ENCODE data around the gene GEMIN7. TPM values are rescaled to one million over a fixed set of nuclear protein-coding genes. Genes with fewer than 3 reads are reported as not detected.

The GEMIN7 gene
- polyA plus RNA-seq, 4 donors = 25.3 to 49.7 (median 35.4) TPM

GRCh38 chr19:45075301-45076028 lies 3.6 kb upstream of the GEMIN7 start:
- FAIRE-seq = no peak
- Histone ChIP-seq H3K9me3 (ENCODE audit: control insufficient read depth in 2 of 2, insufficient read depth in 1 of 2, low read depth in 1 of 2, low read length in 1 of 2) (no peaks in the 10 kb centered on the region), H3K36me3 (ENCODE audit: control insufficient read depth in 3 of 3, insufficient read depth in 2 of 3, low read depth in 1 of 3, low read length in 3 of 3) (peaks cover 2 to 36% (median 5%) of the 10 kb centered on the region in 3 donors), H3K27ac (ENCODE audit: low read depth in 1 of 3, low read length in 2 of 3) (peak overlapping the region; percentile 76 to 95 (median 82)), H3K4me1 (ENCODE audit: control insufficient read depth in 3 of 3, insufficient read depth in 2 of 3, low read depth in 1 of 3, low read length in 2 of 3) (peaks cover 2 to 34% (median 15%) of the 10 kb centered on the region in 3 donors), H3K27me3 (ENCODE audit: control insufficient read depth in 3 of 3, insufficient read depth in 3 of 3, low read length in 3 of 3) (no peaks in the 10 kb centered on the region), H3K4me3 (ENCODE audit: low read depth in 1 of 3, low read length in 3 of 3) (peak overlapping the region; percentile 62 to 74 (median 66))
- 1 to 5% (median 2%) methylated on average over 20 to 26 of the region's 26 CpGs for WGBS, 3 donors
- peak; percentile 88 to 94 for DNase-seq

- WGBS, 3 donors = 1% methylated on average over 52 to 81 of the region's 81 CpGs
- Histone ChIP-seq H3K27ac (ENCODE audit: low read depth in 1 of 3, low read length in 2 of 3) (peak within 1 kb of the TSS; percentile 76 to 95 (median 82)), H3K4me1 (ENCODE audit: control insufficient read depth in 3 of 3, insufficient read depth in 2 of 3, low read depth in 1 of 3, low read length in 2 of 3) (peaks cover 2 to 39% (median 15%) of the 10 kb centered on the region in 3 donors)
Measured at GRCh38 chr19:45076029-45076850, 2.8 kb upstream of the GEMIN7 start, which contains the start of gene ZNF296. TSS of gene ZNF296 (minus strand) at chr19:45076478. CDS start at chr19:45076373, 105 bp downstream.

GRCh38 chr19:45076851-45077730 lies 2.0 kb upstream of the GEMIN7 start:
- Histone ChIP-seq H3K4me1 (ENCODE audit: control insufficient read depth in 3 of 3, insufficient read depth in 2 of 3, low read depth in 1 of 3, low read length in 2 of 3) (peaks cover 2 to 39% (median 15%) of the 10 kb centered on the region in 3 donors), H3K9me3 (ENCODE audit: control insufficient read depth in 2 of 2, insufficient read depth in 1 of 2, low read depth in 1 of 2, low read length in 1 of 2) (no peaks in the 10 kb centered on the region), H3K27me3 (ENCODE audit: control insufficient read depth in 3 of 3, insufficient read depth in 3 of 3, low read length in 3 of 3) (no peaks in the 10 kb centered on the region), H3K27ac (ENCODE audit: low read depth in 1 of 3, low read length in 2 of 3) (peak overlapping the region; percentile 45 to 95 (median 76)), H3K4me3 (ENCODE audit: low read depth in 1 of 3, low read length in 3 of 3) (peak overlapping the region in 1 of 3 donors; percentile 28), H3K36me3 (ENCODE audit: control insufficient read depth in 3 of 3, insufficient read depth in 2 of 3, low read depth in 1 of 3, low read length in 3 of 3) (peaks cover 0 to 31% (median under 1%) of the 10 kb centered on the region in 3 donors)
- no peak for FAIRE-seq
- peak; percentile 12 to 55 for DNase-seq
- WGBS, 3 donors = 44 to 58% (median 58%) methylated on average over 15 of the region's 15 CpGs

More at GRCh38 chr19:45076029-45076850, 2.8 kb upstream of the GEMIN7 start, which contains the start of gene ZNF296:
- peak; percentile 89 to 93 for DNase-seq
- Histone ChIP-seq H3K9me3 (ENCODE audit: control insufficient read depth in 2 of 2, insufficient read depth in 1 of 2, low read depth in 1 of 2, low read length in 1 of 2) (no peaks in the 10 kb centered on the region), H3K4me3 (ENCODE audit: low read depth in 1 of 3, low read length in 3 of 3) (peak within 1 kb of the TSS; percentile 62 to 74 (median 66)), H3K36me3 (ENCODE audit: control insufficient read depth in 3 of 3, insufficient read depth in 2 of 3, low read depth in 1 of 3, low read length in 3 of 3) (peaks cover 0 to 33% (median 2%) of the 10 kb centered on the region in 3 donors), H3K27me3 (ENCODE audit: control insufficient read depth in 3 of 3, insufficient read depth in 3 of 3, low read length in 3 of 3) (no peaks in the 10 kb centered on the region)
- no peak for FAIRE-seq

- Histone ChIP-seq H3K27me3 (ENCODE audit: control insufficient read depth in 3 of 3, insufficient read depth in 3 of 3, low read length in 3 of 3) (no peaks in the 10 kb centered on the region), H3K27ac (ENCODE audit: low read depth in 1 of 3, low read length in 2 of 3) (peak overlapping the region in 1 of 3 donors; percentile 92), H3K36me3 (ENCODE audit: control insufficient read depth in 3 of 3, insufficient read depth in 2 of 3, low read depth in 1 of 3, low read length in 3 of 3) (peaks cover 0 to 35% (median 1%) of the 10 kb centered on the region in 3 donors), H3K4me3 (ENCODE audit: low read depth in 1 of 3, low read length in 3 of 3) (peak overlapping the region in 2 of 3 donors; percentile 65 to 82), H3K4me1 (ENCODE audit: control insufficient read depth in 3 of 3, insufficient read depth in 2 of 3, low read depth in 1 of 3, low read length in 2 of 3) (peaks cover 2 to 39% (median 15%) of the 10 kb centered on the region in 3 donors), H3K9me3 (ENCODE audit: control insufficient read depth in 2 of 2, insufficient read depth in 1 of 2, low read depth in 1 of 2, low read length in 1 of 2) (no peaks in the 10 kb centered on the region)
- FAIRE-seq (no peak), DNase-seq (no peak)
- 57 to 63% (median 62%) methylated on average over 10 of the region's 10 CpGs for WGBS, 3 donors
Measured at GRCh38 chr19:45078390-45079062, 534 bp upstream of the GEMIN7 start.

GRCh38 chr19:45079911-45080370 lies 881 bp downstream of the GEMIN7 start:
- DNase-seq (peak; percentile 72 to 94), FAIRE-seq (no peak)
- peak overlapping the region; percentile 57 to 92 (median 64) for H3K27ac ChIP-seq (ENCODE audit: low read depth in 1 of 3, low read length in 2 of 3)
- no peaks in the 10 kb centered on the region for H3K9me3 ChIP-seq (ENCODE audit: control insufficient read depth in 2 of 2, insufficient read depth in 1 of 2, low read depth in 1 of 2, low read length in 1 of 2)
- peaks cover 2 to 34% (median 11%) of the 10 kb centered on the region in 3 donors for H3K4me1 ChIP-seq (ENCODE audit: control insufficient read depth in 3 of 3, insufficient read depth in 2 of 3, low read depth in 1 of 3, low read length in 2 of 3)
- peak overlapping the region; percentile 65 to 82 (median 81) for H3K4me3 ChIP-seq (ENCODE audit: low read depth in 1 of 3, low read length in 3 of 3)
- H3K27me3 ChIP-seq (ENCODE audit: control insufficient read depth in 3 of 3, insufficient read depth in 3 of 3, low read length in 3 of 3) = no peaks in the 10 kb centered on the region
- 5 to 7% (median 6%) methylated on average over 6 of the region's 6 CpGs for WGBS, 3 donors
- peaks cover 0 to 36% (median 1%) of the 10 kb centered on the region in 3 donors for H3K36me3 ChIP-seq (ENCODE audit: control insufficient read depth in 3 of 3, insufficient read depth in 2 of 3, low read depth in 1 of 3, low read length in 3 of 3)

- no peak for FAIRE-seq
Measured at GRCh38 chr19:45082170-45082569, 3.1 kb downstream of the GEMIN7 start.

GRCh38 chr19:45086480-45086879 lies 7.4 kb downstream of the GEMIN7 start:
- DNase-seq (peak in 1 of 2 donors; percentile 1), FAIRE-seq (no peak)
- 92 to 95% (median 94%) methylated on average over 4 of the region's 4 CpGs for WGBS, 3 donors
- Histone ChIP-seq H3K9me3 (ENCODE audit: control insufficient read depth in 2 of 2, insufficient read depth in 1 of 2, low read depth in 1 of 2, low read length in 1 of 2) (no peaks in the 10 kb centered on the region), H3K4me3 (ENCODE audit: low read depth in 1 of 3, low read length in 3 of 3) (no peak overlapping the region), H3K4me1 (ENCODE audit: control insufficient read depth in 3 of 3, insufficient read depth in 2 of 3, low read depth in 1 of 3, low read length in 2 of 3) (peaks cover 0 to 15% (median 0%) of the 10 kb centered on the region in 3 donors), H3K27me3 (ENCODE audit: control insufficient read depth in 3 of 3, insufficient read depth in 3 of 3, low read length in 3 of 3) (no peaks in the 10 kb centered on the region), H3K27ac (ENCODE audit: low read depth in 1 of 3, low read length in 2 of 3) (no peak overlapping the region), H3K36me3 (ENCODE audit: control insufficient read depth in 3 of 3, insufficient read depth in 2 of 3, low read depth in 1 of 3, low read length in 3 of 3) (peaks cover 3 to 77% (median 6%) of the 10 kb centered on the region in 3 donors)

More at GRCh38 chr19:45082170-45082569, 3.1 kb downstream of the GEMIN7 start:
- Histone ChIP-seq H3K4me1 (ENCODE audit: control insufficient read depth in 3 of 3, insufficient read depth in 2 of 3, low read depth in 1 of 3, low read length in 2 of 3) (peaks cover 2 to 23% (median 9%) of the 10 kb centered on the region in 3 donors), H3K9me3 (ENCODE audit: control insufficient read depth in 2 of 2, insufficient read depth in 1 of 2, low read depth in 1 of 2, low read length in 1 of 2) (no peaks in the 10 kb centered on the region), H3K4me3 (ENCODE audit: low read depth in 1 of 3, low read length in 3 of 3) (no peak overlapping the region), H3K27me3 (ENCODE audit: control insufficient read depth in 3 of 3, insufficient read depth in 3 of 3, low read length in 3 of 3) (no peaks in the 10 kb centered on the region), H3K27ac (ENCODE audit: low read depth in 1 of 3, low read length in 2 of 3) (no peak overlapping the region), H3K36me3 (ENCODE audit: control insufficient read depth in 3 of 3, insufficient read depth in 2 of 3, low read depth in 1 of 3, low read length in 3 of 3) (peaks cover 0 to 52% (median 3%) of the 10 kb centered on the region in 3 donors)
- WGBS, 3 donors = 88 to 90% (median 90%) methylated on average over 5 of the region's 5 CpGs
- DNase-seq = no peak

All from small intestine (tissue), 7 donors.